Measurements from ENCODE around the gene SUSD1.
A peak's percentile ranks its signal among the peaks of the same experiment; 100 is the strongest.
"Not testable (repeated sequence)": the region's sequence is repeated elsewhere in the genome, so short reads cannot be mapped to it uniquely, and the experiment has no call there.

Gene SUSD1

DNA sequence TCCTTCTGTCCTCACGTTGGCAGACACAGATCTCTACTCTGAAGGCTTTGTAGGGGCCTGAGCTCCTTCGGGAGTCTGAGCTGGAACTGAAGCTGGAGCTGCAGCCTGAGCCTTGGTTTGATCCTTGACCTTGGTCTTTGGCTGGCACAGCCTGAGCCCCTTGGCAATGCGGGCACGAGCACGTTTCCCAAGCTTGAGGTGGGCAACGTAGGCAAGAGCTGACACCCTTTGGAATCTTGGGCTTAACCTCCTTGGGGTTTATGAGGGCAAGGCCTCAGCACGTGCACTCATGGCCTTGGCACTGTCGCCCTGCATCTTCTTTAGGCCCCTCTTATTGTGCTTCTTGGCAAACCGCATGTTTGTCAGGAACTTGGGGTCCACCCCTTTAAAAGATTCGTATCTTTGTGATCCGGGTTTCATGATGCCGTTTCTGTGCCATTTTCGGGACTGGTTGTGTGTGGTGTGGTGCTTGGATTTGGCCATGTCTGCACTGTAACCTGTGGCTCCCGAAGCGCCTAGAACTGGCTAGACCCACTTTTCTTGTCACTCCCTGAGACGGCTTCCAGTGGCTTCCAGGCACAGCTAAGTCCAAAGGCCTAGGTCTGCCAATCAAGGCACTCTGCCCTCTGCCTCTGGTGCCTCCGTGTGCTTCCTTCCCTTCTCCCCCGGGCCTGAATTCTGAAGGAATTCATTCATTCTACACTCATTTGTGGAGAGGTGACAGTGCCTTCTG, 1.4 kb downstream of the SUSD1 start:
- DNase-seq = no peak

DNA sequence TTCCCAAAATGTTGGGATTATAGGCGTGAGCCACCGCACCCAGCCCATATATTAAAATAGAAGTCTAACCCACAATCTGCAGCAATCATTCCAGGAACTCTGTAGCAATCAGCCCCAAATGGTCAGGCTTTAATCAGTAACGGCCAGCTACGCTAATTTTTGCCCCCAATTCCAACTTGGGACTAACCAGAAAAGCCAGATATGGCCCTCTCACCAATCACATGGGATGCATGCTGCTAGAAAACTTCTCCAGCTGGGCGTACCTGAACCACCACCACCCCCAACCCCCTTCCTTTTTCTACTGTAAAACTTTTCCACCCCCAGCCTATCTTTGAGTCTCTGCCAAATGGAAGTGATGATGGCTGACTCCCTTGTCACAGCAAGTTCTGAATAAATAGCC, 4.1 kb downstream of the SUSD1 start:
- DNase-seq = no peak

DNA sequence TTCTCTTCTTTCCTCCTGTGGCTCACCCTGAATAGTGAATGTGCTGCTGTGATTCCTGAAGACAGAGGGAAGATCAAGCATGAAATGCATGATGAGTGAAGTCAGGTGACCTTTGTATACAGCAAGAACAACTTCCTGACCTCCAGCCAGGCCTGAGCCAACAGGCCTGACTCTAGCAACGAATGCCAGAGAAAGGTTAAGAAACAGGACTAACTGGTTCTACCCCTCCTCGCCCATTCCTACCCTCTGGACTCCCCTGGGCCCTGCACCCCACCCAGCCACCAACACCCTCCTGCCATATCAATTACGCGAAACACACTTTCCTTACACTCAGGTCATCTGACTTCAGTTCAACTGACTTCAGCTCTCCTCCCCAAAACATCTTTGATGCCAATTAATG, 4.9 kb downstream of the SUSD1 start:
- DNase-seq = no peak

DNA sequence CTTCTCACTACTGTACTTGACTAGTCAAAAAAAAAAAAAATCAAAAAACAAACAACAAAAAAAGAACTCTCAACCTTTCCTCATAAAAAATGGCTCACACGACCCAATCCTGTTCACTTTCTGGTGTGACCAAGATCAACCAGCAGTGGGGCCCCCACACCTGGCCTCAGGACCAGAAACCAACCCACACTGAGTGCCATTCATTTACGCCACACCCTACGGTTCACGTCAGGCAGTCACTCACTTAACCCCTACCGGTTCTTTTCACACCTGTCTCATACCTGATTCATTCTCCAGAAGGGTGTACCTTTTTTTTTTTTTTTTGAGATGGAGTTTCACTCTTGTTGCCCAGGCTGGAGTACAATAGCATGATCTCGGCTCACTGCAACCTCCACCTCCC, 5.7 kb downstream of the SUSD1 start:
- no peak for DNase-seq

DNA sequence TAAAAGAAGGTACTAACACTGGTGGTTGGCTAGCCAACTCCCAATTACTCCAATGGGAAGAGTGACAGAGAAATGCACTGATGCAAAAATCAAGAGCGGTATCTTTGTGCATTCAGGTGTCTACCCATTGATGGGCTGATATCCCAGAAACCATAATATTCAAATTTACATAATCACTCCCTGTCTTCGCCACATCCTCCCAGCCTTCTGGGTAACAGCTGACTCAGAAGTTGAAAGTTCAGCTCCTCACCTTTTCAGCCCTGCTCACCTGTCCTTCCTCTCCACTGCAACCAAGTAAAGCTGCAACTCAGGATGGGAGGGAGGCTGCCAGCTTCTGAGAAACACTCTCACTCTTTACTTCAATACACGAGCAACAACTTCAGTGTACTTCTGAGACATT, 6.9 kb downstream of the SUSD1 start:
- no peak for DNase-seq

DNA sequence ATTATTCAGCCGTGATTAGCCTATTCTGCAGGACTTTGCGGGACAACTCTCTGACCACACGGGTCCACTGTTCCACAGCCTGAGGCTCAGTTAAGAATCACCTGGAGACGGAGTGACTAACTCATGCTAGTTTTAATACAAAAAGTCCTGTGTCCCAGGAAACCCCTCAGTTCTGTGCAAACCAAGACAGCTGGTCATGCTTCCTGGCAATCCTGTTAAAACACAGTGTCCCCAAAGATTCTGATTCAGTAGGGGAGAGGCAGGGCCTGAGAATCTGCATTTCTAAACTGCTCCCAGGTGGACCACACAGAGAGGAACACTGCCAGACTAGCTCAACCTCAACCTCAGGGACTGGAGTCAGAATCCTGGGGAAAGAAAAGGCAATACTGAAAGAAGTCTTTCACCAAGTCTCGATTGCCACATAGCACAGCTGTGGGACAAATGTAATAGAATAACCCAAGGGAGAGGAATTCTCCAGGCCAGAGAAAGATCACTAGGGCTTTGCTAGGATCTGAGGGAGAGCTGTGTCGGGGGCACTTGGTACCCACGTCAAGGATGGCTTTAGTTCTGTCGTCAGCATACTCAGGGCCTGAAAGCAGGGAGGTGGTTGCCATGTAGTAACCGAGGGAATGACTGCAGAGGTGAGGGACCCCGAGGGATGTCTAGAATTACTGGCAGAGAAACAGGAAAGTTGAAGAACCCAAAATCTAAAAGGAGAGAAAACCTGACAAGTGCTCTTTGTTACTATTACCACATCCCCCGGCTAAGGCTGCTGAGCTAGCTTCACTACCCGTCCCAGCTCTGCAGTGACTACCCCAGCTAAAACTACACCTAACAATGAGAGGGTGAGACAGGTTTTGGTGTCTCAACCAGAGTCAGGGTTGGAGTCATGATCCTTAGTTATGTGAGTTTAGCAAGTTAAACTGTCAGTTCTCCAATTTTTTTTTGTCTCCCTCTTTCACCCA, 8.6 kb downstream of the SUSD1 start:
- DNase-seq = no peak

DNA sequence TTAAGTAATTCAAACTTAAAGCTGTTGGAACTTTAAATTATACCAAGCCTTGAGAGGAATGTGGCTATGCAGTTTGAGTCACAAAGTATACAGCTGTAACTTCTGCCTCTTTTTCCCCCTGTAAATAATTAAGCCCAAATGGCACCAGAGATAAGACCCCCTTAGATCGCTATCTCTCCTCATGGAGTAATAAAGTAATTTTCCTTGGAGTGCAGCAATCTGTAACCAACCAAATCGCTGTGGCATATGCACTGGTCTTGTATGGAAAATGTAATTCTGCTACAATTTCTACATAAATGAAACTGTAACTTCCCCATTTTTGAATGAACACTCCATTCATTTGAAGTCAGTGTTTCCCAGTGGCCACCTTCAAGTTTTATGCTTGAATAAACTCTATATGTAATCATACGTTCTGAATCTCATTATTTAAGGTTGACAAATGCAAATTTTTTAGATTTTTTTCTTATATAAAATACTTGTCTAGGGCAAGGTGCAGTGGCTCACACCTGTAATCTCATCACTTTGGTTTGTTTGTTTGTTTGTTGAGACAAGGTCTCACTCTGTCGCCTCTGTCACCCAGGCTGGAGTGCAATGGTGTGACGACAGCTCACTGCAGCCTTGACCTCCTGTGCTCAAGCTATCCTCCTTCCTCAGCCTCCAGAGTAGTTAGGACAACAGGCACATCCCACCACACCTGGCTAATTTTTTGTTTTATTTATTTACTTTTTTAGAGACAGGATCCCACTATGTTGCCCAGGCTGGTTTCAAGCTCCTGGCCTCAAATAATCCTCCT, 12.3 kb downstream of the SUSD1 start:
- no peak for DNase-seq

DNA sequence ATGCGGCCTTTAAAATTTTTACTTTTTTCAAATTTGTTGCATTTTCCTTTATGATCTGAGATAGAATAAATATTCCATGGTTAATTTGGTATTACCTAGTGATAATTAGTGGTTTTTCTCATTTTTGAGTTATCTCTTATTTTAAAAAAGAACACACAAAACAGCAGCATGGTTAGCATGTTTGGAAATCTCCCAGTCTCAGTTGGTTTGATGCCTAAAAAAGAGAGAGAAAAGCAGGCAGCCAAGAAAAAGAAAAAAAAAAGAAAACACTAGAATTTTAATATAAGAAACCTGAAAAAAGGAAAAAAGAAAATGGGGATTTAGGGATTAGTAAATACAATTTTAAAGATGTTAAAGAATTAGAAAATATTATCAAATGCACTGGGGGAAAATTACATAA, 15.3 kb downstream of the SUSD1 start:
- DNase-seq = no peak

DNA sequence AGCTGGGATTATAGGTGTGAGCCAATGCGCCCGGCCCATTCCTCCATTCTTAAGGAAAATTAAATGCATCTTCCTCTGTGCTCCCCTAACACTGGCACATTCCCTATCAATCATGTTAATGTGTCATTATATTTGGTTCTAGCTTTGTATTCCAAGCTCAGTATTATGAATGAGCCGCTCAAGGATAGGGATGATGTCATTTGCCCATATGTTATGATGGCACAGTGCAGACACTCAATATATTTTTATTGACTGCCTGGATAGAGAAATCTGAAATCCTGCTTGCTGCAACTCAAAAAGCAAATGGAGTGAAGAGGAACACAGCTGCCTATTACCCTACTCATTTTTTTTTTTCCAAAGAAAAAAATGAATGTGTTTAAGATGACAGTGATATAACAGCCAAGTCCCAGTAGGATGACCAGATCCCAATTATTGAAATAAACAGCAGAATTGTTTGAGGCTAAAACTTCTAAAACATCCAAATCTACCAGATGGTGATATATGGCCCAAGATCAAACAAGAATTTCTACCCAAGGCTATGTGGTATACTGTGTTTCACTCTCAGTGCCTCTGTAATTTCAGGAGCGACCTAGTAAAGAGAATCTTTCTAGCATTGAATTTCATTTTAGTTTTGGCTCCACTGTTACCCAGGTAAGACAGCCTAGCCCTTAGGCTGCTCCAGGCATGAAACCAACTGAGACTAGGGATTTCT, 16.3 kb downstream of the SUSD1 start:
- no peak for DNase-seq

DNA sequence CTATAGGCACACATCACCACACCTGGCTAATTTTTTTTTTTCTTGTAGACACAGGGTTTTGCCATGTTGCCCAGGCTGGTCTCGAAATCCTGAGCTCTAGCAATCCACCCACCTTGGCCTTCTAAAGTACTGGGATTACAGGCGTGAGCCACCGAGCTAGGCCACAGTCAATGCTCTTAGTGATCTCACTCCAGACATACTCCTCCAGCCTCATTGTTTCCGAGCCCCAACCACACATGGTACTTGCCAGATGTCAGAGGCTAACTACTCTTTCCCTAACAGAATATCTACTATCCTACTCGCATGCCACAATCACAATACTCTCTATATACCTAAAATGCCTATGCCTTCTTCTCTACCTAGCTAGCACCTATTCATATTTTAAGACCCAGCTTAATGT, 17.1 kb downstream of the SUSD1 start:
- DNase-seq = no peak

DNA sequence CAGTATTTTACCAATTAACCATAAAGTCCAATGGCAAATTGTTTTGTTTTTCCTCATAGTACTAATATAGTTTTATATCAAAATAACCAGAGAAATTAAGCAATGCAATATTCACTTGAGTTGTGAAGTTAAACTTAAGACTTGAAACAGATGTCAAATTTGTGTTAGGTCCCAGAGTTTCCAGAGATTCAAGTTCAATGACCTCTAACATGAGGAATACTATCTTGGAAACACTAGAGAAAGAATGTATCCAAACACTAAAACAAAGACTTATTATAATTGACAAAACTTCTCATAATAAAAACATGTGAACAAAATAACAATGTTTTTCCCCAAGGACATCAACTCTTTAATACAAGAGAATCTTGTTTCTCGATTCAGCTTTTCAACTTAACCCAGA, 18.0 kb downstream of the SUSD1 start:
- no peak for DNase-seq

DNA sequence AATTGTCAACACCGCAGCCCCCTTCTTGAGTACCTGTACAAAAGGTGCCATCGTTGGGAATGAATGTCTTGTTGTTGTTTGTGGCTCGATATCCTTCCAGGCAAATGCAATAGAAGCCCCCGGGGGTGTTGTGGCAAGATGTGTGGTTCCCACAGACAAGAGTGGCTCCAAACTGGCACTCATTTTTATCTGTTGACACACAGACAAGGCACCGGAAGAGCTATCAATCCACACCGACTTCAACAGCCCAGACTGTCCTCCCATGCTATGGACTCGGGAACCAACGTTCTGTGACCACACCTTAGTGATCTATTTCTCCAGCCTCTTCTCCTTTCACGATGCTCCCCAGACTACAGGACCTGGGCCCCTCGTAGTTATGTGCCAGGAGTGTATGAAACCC, 25.9 kb downstream of the SUSD1 start:
- DNase-seq = no peak

DNA sequence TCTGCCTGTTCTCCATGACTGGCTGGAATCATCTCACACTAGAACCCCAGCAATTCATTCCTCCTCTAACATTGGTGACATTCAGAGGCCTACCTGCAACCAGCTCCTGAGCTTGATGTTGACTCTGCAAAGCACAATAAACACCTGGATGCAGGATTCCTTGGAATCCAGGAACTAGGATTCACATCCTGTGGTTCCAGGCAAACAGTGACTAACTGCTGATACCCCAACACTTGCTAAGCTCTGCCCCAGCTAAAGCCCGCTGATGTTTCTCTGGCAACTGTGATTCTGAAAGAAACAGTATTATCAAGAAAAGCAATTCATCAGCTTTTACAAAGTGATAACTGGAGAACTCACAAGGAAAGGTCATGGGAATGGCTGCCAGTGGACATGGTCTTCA, 29.2 kb downstream of the SUSD1 start:
- no peak for DNase-seq

DNA sequence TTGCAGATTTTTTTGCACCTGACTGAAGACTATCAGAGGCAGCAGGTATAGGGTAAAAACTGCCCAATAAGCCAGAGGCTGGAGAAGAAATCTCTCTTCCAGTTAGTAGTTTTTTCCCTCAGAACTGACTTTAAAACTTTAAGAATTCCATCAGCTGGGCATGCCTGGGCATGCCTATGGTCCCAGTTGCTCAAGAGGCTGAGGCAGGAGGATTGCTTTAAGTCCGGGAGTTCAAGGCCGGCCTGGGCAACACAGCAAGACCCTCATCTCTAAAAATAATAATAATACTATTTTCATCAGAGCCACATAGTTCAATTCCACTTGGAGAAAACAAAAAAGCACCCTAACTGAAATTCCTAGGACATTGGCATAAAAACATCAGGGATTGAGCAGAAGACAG, 30.3 kb downstream of the SUSD1 start:
- no peak for DNase-seq

DNA sequence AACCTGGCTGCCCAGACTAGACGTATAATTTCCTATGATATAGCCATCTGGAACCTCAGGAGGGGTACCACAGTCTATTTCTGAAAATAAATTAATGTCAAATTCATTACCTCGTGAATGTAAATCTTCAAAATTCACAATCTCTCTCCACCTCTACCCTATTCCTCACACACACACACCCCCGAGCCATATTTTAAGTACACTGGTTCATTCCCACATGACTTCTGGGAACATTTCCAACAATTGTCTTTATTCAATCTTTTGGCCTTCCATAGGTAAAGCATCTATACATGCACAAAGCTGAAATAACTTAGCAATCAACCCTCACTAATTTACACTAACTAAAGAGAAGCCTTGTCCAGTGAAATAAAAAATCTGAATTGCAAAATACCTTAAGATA, 32.7 kb downstream of the SUSD1 start:
- DNase-seq = no peak

DNA sequence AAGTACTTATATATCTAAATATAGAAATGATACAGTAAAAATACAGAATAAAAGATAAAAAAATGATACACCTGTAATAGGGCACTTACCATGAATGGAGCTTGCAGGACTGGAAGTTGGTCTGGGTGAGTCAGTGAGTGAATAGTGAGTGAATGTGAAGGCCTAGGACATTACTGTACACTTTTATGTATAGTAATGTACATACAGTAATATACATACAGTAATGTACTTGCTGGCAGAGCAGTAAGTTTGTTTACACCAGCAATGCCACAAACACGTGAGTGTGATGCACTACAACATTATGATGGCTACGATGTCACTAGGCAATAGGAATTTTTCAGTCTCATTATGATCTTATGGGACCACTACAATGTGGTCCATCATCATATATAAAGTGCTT, 34.2 kb downstream of the SUSD1 start:
- DNase-seq = no peak

DNA sequence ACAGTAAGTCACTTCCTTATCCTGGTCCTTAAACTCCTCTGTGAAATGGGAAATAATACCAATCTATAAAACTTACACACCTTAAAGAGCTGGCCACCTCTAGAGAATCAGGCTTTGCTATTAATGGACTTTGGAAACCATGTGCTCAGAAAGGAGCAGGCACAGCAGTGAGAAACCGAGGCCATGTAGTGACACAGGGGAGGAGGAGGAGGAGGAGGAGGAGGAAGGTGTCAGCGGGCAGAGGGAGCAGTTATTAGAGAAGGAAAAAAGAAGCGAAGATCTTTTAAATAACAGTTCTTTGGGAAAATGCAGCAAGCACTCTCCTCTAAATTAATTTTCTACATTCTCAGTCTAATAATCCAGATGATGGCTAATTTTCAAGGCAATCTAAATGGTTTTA, 38.0 kb downstream of the SUSD1 start:
- DNase-seq = no peak

DNA sequence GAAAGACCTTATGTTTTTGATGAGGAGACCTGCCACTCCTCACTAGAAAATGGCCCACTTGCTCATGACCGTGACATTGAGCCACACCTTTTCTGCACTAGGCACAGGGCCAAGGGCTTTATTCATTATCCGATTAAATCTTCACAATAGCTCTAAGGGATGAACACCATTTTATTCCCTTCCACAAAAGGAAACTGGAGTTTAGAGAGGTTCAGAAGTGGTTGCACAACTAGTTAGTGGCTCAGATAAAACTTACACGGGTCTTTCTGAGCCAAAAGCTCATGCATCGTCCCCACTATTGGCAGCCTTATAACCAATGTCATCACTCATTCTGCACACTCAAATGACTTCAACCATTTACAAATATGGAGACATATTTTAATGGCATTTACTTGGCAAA, 39.4 kb downstream of the SUSD1 start:
- DNase-seq = peak; percentile 58

DNA sequence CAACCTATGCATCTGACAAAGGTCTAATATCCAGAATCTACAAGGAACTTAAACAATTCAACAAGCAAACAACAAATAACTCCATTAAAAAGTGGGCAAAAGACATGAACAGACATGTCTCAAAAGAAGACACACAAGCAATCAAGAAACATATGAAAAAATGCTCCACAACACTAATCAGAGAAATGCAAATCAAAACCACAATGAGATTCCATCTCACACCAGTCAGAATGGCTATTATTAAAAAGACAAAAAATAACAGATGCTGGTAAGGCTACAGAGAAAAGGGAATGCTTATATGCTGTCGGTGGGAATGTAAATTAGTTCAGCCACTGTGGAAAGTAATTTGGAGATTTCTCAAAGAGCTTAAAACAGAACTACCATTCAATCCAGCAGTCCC, 41.3 kb downstream of the SUSD1 start:
- not testable (repeated sequence) for DNase-seq

DNA sequence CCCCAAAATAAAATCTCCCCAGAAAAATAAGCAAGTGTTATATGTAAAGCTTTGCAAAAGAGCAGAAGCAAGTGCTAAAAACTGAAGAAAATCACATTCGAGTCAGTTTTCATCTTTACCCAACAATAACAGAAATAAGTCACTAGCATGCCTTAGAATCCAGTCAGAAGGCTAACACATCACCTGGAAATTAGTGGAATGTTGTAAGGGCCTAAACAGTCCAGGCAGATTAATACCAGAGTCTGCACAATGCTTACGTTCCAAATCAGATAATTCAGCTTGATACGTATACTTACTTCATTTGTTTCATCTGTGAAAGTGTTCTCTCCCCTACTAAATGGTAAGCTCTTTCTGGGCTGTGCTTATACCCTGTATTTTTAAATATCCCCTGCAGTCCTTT, 42.7 kb downstream of the SUSD1 start:
- no peak for DNase-seq

DNA sequence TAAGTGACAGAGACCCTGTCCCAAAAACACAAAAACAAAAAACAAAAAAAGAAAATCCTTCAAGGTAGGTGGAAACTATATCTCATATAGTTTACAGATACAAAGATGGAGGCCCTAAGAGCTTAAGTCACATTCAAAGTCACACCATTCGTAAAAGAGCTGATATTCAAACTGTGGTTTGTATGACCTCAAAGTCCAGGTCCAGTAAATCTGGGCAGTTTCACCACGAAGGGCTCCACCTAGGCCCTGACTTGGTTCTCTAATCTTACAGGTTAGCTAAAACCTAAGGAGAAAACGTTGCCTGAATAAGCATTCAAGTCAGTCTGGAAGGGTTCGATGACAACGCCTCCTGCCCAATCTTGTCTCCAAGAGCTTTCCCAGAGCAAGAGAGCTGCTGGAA, 44.1 kb downstream of the SUSD1 start:
- no peak for DNase-seq

DNA sequence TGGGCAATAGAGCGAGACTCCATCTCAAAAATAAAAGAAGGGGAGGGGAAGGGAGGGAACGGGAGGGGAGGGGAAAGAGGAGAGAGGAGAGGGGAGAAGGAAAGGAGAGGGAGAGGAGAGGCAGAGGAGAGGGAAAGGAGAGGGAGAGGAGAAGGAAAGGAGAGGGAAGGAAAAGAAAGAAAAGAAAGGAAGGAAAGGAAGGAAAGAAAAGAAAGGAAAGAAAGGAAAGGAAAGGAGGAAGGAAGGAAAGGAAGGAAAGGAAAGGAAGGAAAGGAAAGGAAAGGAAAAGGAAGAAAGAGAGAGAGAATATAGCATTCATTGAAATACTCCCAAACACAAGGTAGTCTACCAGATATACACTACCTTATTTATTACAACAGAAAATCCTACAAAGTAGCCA, 44.8 kb downstream of the SUSD1 start:
- no peak for DNase-seq

DNA sequence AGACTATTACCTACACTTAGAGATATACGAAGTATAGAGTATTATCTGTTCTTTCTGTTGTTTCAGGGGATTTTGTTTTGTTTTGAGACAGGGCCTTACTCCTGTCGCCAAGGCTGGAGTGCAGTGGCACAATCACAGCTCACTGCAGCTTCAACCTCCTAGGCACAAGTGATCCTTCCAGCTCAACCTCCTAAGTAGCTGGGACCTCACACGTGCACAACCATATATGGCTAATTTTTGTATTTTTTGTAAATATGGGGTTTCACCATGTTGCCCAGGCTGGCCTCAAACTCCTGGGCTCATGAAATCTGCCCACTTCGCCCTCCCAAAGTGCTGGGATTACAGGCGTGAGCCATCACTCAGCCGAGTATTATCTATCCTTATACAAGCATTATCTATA, 45.9 kb downstream of the SUSD1 start:
- no peak for DNase-seq

All from DMS79 (cell line).